NT2/D1 (cell line): Measurements from ENCODE around the gene KIF3A.

Source experiments
- SUZ12 ChIP-seq: IDR thresholded peaks from 2 replicates; pipeline ENCODE4 v1.6.1; 2011; ENCODE audit not compliant: insufficient read length, insufficient read depth; ENCODE audit errors: extremely low read depth
- YY1 ChIP-seq: IDR thresholded peaks from 2 replicates; pipeline ENCODE4 v1.6.1; 2011; ENCODE audit not compliant: insufficient read length, insufficient read depth

- TF ChIP-seq SUZ12 = no peak
- TF ChIP-seq YY1 = no peak
Measured at GRCh38 chr5:132729896-132730295, 7.5 kb downstream of the KIF3A start.
